Activated CD4-positive, alpha-beta memory T cell treated with anti-CD3 and anti-CD28 coated beads, Interleukin-2, amount 10 ng/mL, durations not matched to agents 7 days and 5 days (primary cell): ENCODE data around the gene TPCN2. TPM values are rescaled to one million over a fixed set of nuclear protein-coding genes. Genes with fewer than 3 reads are reported as not detected.

ENCODE experiments used
- CTCF ChIA-PET: fragments of 350-600 bp; sonication (Branson Sonifier 250); formaldehyde crosslinking; loops from one replicate; lab custom pipeline; 2021; ENCODE audit warnings: antibody characterized with exemption, inconsistent platforms; lab: Charles Lee
- POLR2A ChIA-PET: fragments of 350-600 bp; sonication (Branson Sonifier 250); formaldehyde crosslinking; loops from one replicate; lab custom pipeline; 2021; ENCODE audit warnings: antibody characterized with exemption; lab: Charles Lee
- DNase-seq: peaks from one replicate; pipeline ENCODE4 v3.0.0-alpha.2; 2020
- H3K27ac Mint-ChIP-seq: one replicate; pipeline ENCODE4 v1.8.0; 2021; ENCODE audit warnings: mild to moderate bottlenecking, mixed read lengths
- H3K27me3 Mint-ChIP-seq: one replicate; pipeline ENCODE4 v1.8.0; 2021; ENCODE audit warnings: mixed read lengths
- H3K36me3 Mint-ChIP-seq: one replicate; pipeline ENCODE4 v1.8.0; 2021; ENCODE audit warnings: low read depth, mixed read lengths
- H3K4me1 Mint-ChIP-seq: one replicate; pipeline ENCODE4 v1.8.0; 2021; ENCODE audit warnings: mixed read lengths
- H3K4me3 Mint-ChIP-seq: one replicate; pipeline ENCODE4 v1.8.0; 2021; ENCODE audit warnings: mild to moderate bottlenecking, mixed read lengths
- H3K9me3 Mint-ChIP-seq: one replicate; pipeline ENCODE4 v1.8.0; 2021; ENCODE audit warnings: mixed read lengths
- total RNA-seq, 2 experiments: library from RNA; stranded (reverse); gene quantifications; one replicate each; pipeline ENCODE4 v1.2.3, GENCODE V29; 2021

TPCN2 gene
- total RNA-seq, 2 experiments from 2014 or later, result 25.8 to 26.0 TPM

DNA sequence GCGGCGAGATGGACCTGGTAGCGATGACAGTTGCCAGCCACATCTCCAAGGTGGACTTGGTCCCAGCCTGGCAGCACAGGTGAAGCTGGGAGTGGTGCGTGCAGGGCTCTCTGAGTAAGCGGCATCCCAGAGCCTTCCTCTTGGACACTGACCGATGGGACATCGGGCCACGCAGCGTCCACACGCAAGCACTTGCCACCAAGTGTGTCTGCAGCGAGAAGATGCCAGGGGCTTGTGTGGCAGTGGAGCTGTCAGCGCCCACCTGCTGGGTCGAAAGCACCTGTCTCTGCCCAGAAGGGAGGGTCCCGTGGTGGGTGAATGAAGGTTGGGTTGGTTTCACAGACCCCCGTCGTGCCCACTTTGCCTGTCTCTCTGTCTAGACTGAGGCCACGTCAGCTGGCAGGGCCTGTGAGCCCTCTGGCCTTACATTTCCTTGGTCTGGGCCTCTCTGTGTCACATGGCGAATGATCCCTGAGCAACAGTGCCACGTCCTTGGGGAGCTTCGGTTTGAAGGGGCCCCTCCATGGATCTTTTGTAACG is 56.2 kb downstream of the TPCN2 start:
- Mint-ChIP-seq H3K9me3 (no peaks in the 10 kb centered on the region), H3K4me3 (no peak overlapping the region), H3K27ac (no peak overlapping the region), H3K4me1 (no peaks in the 10 kb centered on the region), H3K36me3 (no peaks in the 10 kb centered on the region), H3K27me3 (no peaks in the 10 kb centered on the region)
- POLR2A ChIA-PET, result interaction anchor here (0.9 kb wide), 1 partner anchor 8 kb away, joined by 3 read pairs; no protein-coding TSS in a partner anchor
- no peak for DNase-seq
- CTCF ChIA-PET, result no interaction called here

DNA sequence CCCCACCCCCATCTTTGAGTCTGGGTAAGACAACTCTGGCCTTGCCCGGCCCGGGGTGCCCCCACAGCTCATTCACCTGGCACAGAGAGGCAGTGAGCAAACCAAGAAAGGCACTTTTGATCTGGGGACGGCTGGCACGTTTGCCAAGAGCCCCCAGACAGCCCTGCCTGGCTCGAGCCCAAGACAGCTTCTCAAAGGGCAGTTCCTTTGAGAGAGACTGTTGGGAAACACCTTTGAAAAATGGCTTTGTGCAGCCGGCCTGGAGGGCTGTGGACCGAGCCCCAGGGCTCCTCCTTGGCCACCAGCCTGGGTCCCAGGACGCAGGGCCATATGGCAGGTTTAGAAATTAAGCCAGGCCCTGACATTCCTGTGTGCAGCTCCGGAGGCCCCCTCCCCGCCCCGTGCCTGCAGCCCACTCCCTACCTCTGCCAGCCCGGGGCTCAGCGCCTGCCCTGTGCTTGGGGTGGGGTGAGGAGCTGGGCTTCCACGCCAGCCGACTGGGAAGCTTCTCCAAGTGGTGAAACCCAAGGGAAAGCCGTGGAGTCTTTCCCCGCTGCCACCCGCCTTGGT is 56.8 kb downstream of the TPCN2 start:
- Mint-ChIP-seq H3K4me1 (no peaks in the 10 kb centered on the region), H3K9me3 (peaks cover 3% of the 10 kb centered on the region), H3K27me3 (no peaks in the 10 kb centered on the region), H3K4me3 (no peak overlapping the region), H3K27ac (no peak overlapping the region), H3K36me3 (no peaks in the 10 kb centered on the region)
- DNase-seq, result no peak
- ChIA-PET POLR2A (interaction anchor here (0.9 kb wide), 1 partner anchor 9 kb away, joined by 3 read pairs; no protein-coding TSS in a partner anchor), CTCF (no interaction called here)

DNA sequence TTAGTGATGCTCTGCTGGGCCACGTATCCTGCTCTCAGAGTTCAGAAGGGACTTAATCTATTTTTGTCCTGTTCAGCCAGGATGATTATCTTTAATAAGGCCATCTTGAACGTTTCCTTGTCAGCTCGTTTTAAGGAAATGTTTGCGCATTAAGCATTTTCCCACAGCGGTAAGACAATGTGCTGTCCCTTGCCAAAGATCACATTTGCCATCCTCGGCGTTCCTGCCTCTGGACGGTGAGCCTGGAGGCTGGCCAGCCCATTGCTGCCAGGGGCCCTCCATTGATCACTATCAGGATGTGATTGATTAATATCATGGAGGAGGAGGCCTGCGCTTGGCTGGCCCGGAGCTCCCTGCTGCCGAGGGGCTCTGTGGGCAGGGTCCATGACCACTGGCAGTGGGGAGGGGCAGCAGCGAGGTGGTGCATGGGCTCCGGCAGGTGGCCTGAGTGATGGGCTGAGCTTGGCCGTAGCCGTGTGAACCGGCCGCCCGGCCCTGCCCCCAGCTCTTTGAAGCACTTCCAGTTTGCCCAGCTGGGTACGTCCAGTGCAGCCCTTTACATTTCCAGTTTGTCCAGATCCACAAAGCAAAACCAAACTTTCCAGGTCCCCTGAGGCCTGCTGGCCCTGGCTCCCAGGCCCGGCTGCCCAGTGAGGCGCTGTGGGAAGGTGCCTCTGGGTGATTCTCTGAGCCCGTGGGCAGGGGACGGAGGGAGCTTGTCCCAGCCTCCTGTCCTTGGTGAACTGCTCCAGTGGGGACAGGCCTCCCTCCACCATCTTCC is 57.5 kb downstream of the TPCN2 start:
- Mint-ChIP-seq H3K4me3 (no peak overlapping the region), H3K27me3 (no peaks in the 10 kb centered on the region), H3K9me3 (peaks cover 4% of the 10 kb centered on the region), H3K27ac (no peak overlapping the region), H3K4me1 (no peaks in the 10 kb centered on the region), H3K36me3 (no peaks in the 10 kb centered on the region)
- DNase-seq, result no peak
- ChIA-PET POLR2A (no interaction called here), CTCF (no interaction called here)

- H3K36me3 Mint-ChIP-seq, result no peaks in the 10 kb centered on the region
- CTCF ChIA-PET, result interaction anchor here (0.8 kb wide), 1 partner anchor 18 kb away, joined by 3 read pairs; no protein-coding TSS in a partner anchor
These were observed 58.7 kb downstream of the TPCN2 start for GRCh38 chr11:69107413-69107812.

DNA sequence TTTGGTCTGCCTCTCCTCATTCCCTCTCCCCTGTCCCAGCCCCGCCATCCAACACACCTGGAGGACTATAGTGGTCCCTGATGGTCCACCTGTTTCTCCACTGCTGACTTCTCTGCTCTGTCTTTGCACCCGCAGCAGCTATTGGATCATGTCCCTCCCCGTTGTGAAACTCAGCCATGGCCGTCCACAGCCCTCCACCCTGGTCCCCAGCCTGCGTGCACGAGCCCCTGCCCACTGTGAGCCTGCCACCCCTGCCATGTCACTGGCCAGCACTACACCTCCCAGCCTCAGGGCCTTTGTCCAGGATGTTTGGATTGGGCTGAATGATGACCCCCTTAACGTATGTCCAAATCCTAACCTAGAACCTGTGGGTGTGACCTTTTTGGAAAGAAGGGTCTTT is 59.3 kb downstream of the TPCN2 start:
- Mint-ChIP-seq H3K36me3 (no peaks in the 10 kb centered on the region), H3K27me3 (no peaks in the 10 kb centered on the region), H3K4me1 (no peaks in the 10 kb centered on the region), H3K9me3 (peaks cover 4% of the 10 kb centered on the region), H3K4me3 (no peak overlapping the region), H3K27ac (no peak overlapping the region)
- no peak for DNase-seq
- ChIA-PET CTCF (no interaction called here), POLR2A (no interaction called here)

More at GRCh38 chr11:69107413-69107812, 58.7 kb downstream of the TPCN2 start:
- POLR2A ChIA-PET, result no interaction called here
- Mint-ChIP-seq H3K4me3 (no peak overlapping the region), H3K9me3 (peaks cover 4% of the 10 kb centered on the region), H3K4me1 (no peaks in the 10 kb centered on the region), H3K27ac (no peak overlapping the region), H3K27me3 (no peaks in the 10 kb centered on the region)
- no peak for DNase-seq

- no peak overlapping the region for H3K4me3 Mint-ChIP-seq
- no peaks in the 10 kb centered on the region for H3K36me3 Mint-ChIP-seq
- no peak overlapping the region for H3K27ac Mint-ChIP-seq
- no peaks in the 10 kb centered on the region for H3K4me1 Mint-ChIP-seq
- ChIA-PET CTCF (no interaction called here), POLR2A (no interaction called here)
- no peak for DNase-seq
- H3K27me3 Mint-ChIP-seq, result no peaks in the 10 kb centered on the region
- H3K9me3 Mint-ChIP-seq, result peaks cover 4% of the 10 kb centered on the region
These were observed 59.8 kb downstream of the TPCN2 start for GRCh38 chr11:69108559-69108958.

GRCh38 chr11:69109101-69109500 is 60.4 kb downstream of the TPCN2 start:
- Mint-ChIP-seq H3K4me3 (no peak overlapping the region), H3K27ac (no peak overlapping the region), H3K4me1 (no peaks in the 10 kb centered on the region), H3K36me3 (no peaks in the 10 kb centered on the region), H3K27me3 (no peaks in the 10 kb centered on the region), H3K9me3 (peaks cover 4% of the 10 kb centered on the region)
- ChIA-PET POLR2A (no interaction called here), CTCF (no interaction called here)
- DNase-seq, result no peak

DNA sequence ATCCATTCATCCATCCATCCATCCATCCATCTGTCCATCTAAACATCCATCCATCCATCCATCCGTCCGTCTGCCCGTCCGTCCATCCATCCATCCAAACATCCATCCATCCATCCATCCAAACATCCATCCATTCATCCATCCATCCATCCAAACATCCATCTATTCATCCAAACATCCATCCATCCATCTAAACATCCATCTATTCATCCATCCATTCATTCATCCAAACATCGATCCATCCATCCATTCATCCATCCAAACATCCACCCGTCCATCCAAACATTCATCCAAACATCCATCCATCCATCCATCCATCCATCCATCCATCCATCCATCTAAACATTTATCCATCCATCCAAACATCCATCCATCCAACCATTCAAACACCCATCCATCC is 61.7 kb downstream of the TPCN2 start:
- Mint-ChIP-seq H3K27me3 (no peaks in the 10 kb centered on the region), H3K4me3 (no peak overlapping the region), H3K9me3 (peaks cover 4% of the 10 kb centered on the region), H3K36me3 (no peaks in the 10 kb centered on the region), H3K27ac (no peak overlapping the region), H3K4me1 (no peaks in the 10 kb centered on the region)
- POLR2A ChIA-PET, result no interaction called here
- CTCF ChIA-PET, result no interaction called here
- DNase-seq, result no peak

DNA sequence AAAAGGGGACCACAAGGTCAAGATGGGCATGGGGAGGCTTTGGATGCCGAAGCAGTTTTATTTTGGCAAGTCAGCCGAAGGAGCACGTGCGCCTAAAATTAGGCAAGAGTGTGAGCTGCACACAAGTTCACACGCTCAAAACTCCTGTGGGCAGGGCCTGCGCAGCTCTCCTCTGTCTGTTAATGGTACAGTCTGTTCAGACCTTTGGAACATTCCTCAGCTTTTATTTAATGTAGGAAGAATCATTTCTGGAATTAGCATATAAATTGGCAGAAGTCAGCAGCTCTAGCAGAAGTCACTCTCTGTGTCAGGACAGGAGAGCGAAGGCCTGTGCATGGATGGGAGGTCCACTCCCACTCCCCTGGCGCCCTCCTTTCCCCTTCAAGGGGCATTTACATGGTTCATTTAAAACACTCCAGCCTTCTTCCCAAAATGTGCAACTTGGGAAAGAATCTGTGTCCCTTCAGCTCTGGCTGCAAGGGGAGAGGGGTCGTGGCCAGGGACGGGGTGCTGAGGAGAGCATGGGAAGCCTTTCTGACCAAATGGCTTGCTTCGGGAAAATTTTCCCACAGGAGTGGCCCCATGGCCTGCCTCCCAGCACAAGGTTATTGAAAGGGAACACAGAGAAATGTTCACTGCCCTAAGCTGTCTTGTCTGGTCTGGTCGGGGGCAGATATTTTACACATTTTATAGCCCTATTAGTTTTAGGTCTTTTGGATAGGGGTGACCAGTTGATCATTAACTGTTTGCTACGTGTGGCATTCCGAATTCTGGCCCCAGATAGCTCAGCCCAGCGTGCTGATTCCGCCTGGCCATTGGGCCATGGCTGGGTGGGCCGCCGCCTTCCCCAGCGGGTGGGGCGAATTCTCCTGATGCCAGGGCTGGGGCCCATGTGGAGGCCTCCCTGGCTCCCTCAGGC is 63.2 kb downstream of the TPCN2 start:
- DNase-seq, result no peak
- Mint-ChIP-seq H3K36me3 (no peaks in the 10 kb centered on the region), H3K27me3 (no peaks in the 10 kb centered on the region), H3K27ac (no peak overlapping the region), H3K9me3 (peaks cover 4% of the 10 kb centered on the region), H3K4me3 (no peak overlapping the region), H3K4me1 (no peaks in the 10 kb centered on the region)
- POLR2A ChIA-PET, result no interaction called here
- CTCF ChIA-PET, result no interaction called here

GRCh38 chr11:69113226-69113625 is 64.5 kb downstream of the TPCN2 start:
- DNase-seq, result no peak
- Mint-ChIP-seq H3K9me3 (peaks cover 4% of the 10 kb centered on the region), H3K27ac (no peak overlapping the region), H3K4me1 (no peaks in the 10 kb centered on the region), H3K4me3 (no peak overlapping the region), H3K27me3 (no peaks in the 10 kb centered on the region), H3K36me3 (no peaks in the 10 kb centered on the region)
- ChIA-PET POLR2A (no interaction called here), CTCF (no interaction called here)

- H3K27ac Mint-ChIP-seq, result no peak overlapping the region
- DNase-seq, result no peak
- no peaks in the 10 kb centered on the region for H3K27me3 Mint-ChIP-seq
- H3K4me1 Mint-ChIP-seq, result no peaks in the 10 kb centered on the region
- ChIA-PET CTCF (no interaction called here), POLR2A (no interaction called here)
- H3K36me3 Mint-ChIP-seq, result no peaks in the 10 kb centered on the region
- H3K9me3 Mint-ChIP-seq, result peaks cover 4% of the 10 kb centered on the region
- no peak overlapping the region for H3K4me3 Mint-ChIP-seq
These were observed 65.1 kb downstream of the TPCN2 start for GRCh38 chr11:69113646-69114340.

GRCh38 chr11:69114362-69114761 is 65.6 kb downstream of the TPCN2 start:
- Mint-ChIP-seq H3K27me3 (no peaks in the 10 kb centered on the region), H3K36me3 (no peaks in the 10 kb centered on the region), H3K4me1 (no peaks in the 10 kb centered on the region), H3K27ac (no peak overlapping the region), H3K4me3 (no peak overlapping the region), H3K9me3 (peaks cover 4% of the 10 kb centered on the region)
- DNase-seq, result no peak
- ChIA-PET CTCF (no interaction called here), POLR2A (no interaction called here)
